H9 (cell line): ENCODE results near the gene KLK1. TPM values are rescaled to one million over a fixed set of nuclear protein-coding genes. Genes with fewer than 3 reads are reported as not detected.

Experiments used
- DNase-seq: peaks from one replicate; pipeline ENCODE4 v3.0.0-alpha.2; 2017
- H2AFZ ChIP-seq: one replicate; pipeline ENCODE4 v1.6.1; 2013; ENCODE audit warnings: mild to moderate bottlenecking, low read length, control low read depth, moderate library complexity
- H2AK5ac ChIP-seq: 2 replicates; pipeline ENCODE4 v1.6.1; 2013; ENCODE audit warnings: low read length, control low read depth, mixed read lengths; ENCODE audit not compliant: insufficient read length
- H2BK120ac ChIP-seq: one replicate; pipeline ENCODE4 v1.6.1; 2013; ENCODE audit warnings: low read depth, mild to moderate bottlenecking, low read length, control low read depth, inconsistent platforms; ENCODE audit not compliant: poor library complexity, severe bottlenecking
- H2BK12ac ChIP-seq: 2 replicates; pipeline ENCODE4 v1.6.1; 2013; ENCODE audit warnings: low read length, control low read depth, mixed read lengths, low read depth; ENCODE audit not compliant: insufficient read length
- H2BK15ac ChIP-seq: 2 replicates; pipeline ENCODE4 v1.6.1; 2013; ENCODE audit warnings: low read depth, low read length, control low read depth
- H2BK20ac ChIP-seq: one replicate; pipeline ENCODE4 v1.6.1; 2013; ENCODE audit warnings: low read depth, mild to moderate bottlenecking, low read length, control low read depth, inconsistent platforms; ENCODE audit not compliant: poor library complexity, severe bottlenecking
- H2BK5ac ChIP-seq: 2 replicates; pipeline ENCODE4 v1.6.1; 2013; ENCODE audit warnings: low read length, control low read depth, mixed read lengths; ENCODE audit not compliant: insufficient read length
- H3K14ac ChIP-seq: 2 replicates; pipeline ENCODE4 v1.6.1; 2013; ENCODE audit warnings: low read length, control low read depth; ENCODE audit not compliant: insufficient read depth
- H3K18ac ChIP-seq: 2 replicates; pipeline ENCODE4 v1.6.1; 2013; ENCODE audit warnings: low read depth, mild to moderate bottlenecking, mixed read lengths, low read length, control low read depth; ENCODE audit not compliant: insufficient read length
- H3K23ac ChIP-seq: 2 replicates; pipeline ENCODE4 v1.6.1; 2013; ENCODE audit warnings: low read length, control low read depth, mixed read lengths, low read depth; ENCODE audit not compliant: insufficient read length
- H3K23me2 ChIP-seq: 2 replicates; pipeline ENCODE4 v1.6.1; 2013; ENCODE audit warnings: low read depth, mild to moderate bottlenecking, mixed read lengths, low read length, control low read depth; ENCODE audit not compliant: insufficient read length, poor library complexity, severe bottlenecking
- H3K27ac ChIP-seq: 2 replicates; pipeline ENCODE4 v1.5.1; 2013; ENCODE audit warnings: low read length, control low read depth, mixed read lengths, low read depth; ENCODE audit not compliant: insufficient read length
- H3K27me3 ChIP-seq: 2 replicates; pipeline ENCODE4 v1.6.1; 2013; ENCODE audit warnings: low read length, control low read depth, inconsistent platforms; ENCODE audit not compliant: insufficient read depth
- H3K4ac ChIP-seq: 2 replicates; pipeline ENCODE4 v1.6.1; 2013; ENCODE audit warnings: low read depth, mild to moderate bottlenecking, control low read depth, inconsistent platforms, low read length, moderate library complexity
- H3K4me1 ChIP-seq: 2 replicates; pipeline ENCODE4 v1.6.1; 2013; ENCODE audit warnings: low read length, control low read depth, inconsistent platforms; ENCODE audit not compliant: insufficient read depth
- H3K4me2 ChIP-seq: 2 replicates; pipeline ENCODE4 v1.6.1; 2013; ENCODE audit warnings: low read length, control low read depth, mixed read lengths; ENCODE audit not compliant: insufficient read length, insufficient read depth
- H3K56ac ChIP-seq: 2 replicates; pipeline ENCODE4 v1.6.1; 2013; ENCODE audit warnings: low read depth, mild to moderate bottlenecking, mixed read lengths, low read length, control low read depth; ENCODE audit not compliant: insufficient read length
- H3K79me1 ChIP-seq: 2 replicates; pipeline ENCODE4 v1.6.1; 2013; ENCODE audit warnings: low read depth, mild to moderate bottlenecking, moderate library complexity, low read length, control low read depth, inconsistent platforms; ENCODE audit not compliant: insufficient read depth, poor library complexity, severe bottlenecking
- H3K79me2 ChIP-seq: 2 replicates; pipeline ENCODE4 v1.6.1; 2013; ENCODE audit warnings: low read length, control low read depth, inconsistent platforms; ENCODE audit not compliant: insufficient read depth
- H3K9ac ChIP-seq: 2 replicates; pipeline ENCODE4 v1.6.1; 2013; ENCODE audit warnings: low read length, control low read depth, mixed read lengths; ENCODE audit not compliant: insufficient read length; ENCODE audit errors: extremely low read depth
- H3K9me3 ChIP-seq: one replicate; pipeline ENCODE4 v1.6.1; 2013; ENCODE audit warnings: low read depth, low read length, inconsistent platforms; ENCODE audit not compliant: control insufficient read depth
- H3T11ph ChIP-seq: one replicate; pipeline ENCODE4 v1.6.1; 2013; ENCODE audit warnings: mild to moderate bottlenecking, low read length, control low read depth, inconsistent platforms
- H4K20me1 ChIP-seq: one replicate; pipeline ENCODE4 v1.6.1; 2013; ENCODE audit not compliant: control insufficient read depth, insufficient read length, insufficient read depth
- H4K5ac ChIP-seq: 2 replicates; pipeline ENCODE4 v1.6.1; 2013; ENCODE audit warnings: low read depth, mild to moderate bottlenecking, mixed read lengths, low read length, control low read depth; ENCODE audit not compliant: insufficient read length
- H4K8ac ChIP-seq: replicated peaks from 2 replicates; pipeline ENCODE4 v1.6.1; 2013; ENCODE audit warnings: low read length, control low read depth, mixed read lengths, low read depth; ENCODE audit not compliant: insufficient read length
- H4K91ac ChIP-seq: 2 replicates; pipeline ENCODE4 v1.6.1; 2013; ENCODE audit warnings: low read depth, mild to moderate bottlenecking, moderate library complexity, mixed read lengths, low read length, control low read depth; ENCODE audit not compliant: insufficient read length
- H3K27ac Mint-ChIP-seq, 3 experiments: 2 replicates in 2 of 3; 3 replicates in 1 of 3; pipeline ENCODE4 v1.8.0; 2020 to 2021; ENCODE audit warnings: mixed read lengths in 3 of 3, mild to moderate bottlenecking in 1 of 3, moderate library complexity in 1 of 3
- H3K27me3 Mint-ChIP-seq: 2 replicates; pipeline ENCODE4 v1.8.0; 2021; ENCODE audit warnings: low read depth, mild to moderate bottlenecking, moderate library complexity, mixed read lengths
- H3K36me3 Mint-ChIP-seq, 3 experiments: 2 replicates in 2 of 3; 3 replicates in 1 of 3; pipeline ENCODE4 v1.8.0; 2020 to 2021; ENCODE audit warnings: low read depth in 3 of 3, mixed read lengths in 3 of 3; ENCODE audit not compliant: insufficient read depth in 1 of 3
- H3K4me1 Mint-ChIP-seq, 2 experiments: 2 replicates each; pipeline ENCODE4 v1.8.0; 2020; ENCODE audit warnings: mixed read lengths in 2 of 2
- H3K4me3 Mint-ChIP-seq, 2 experiments: 2 replicates in 1 of 2; 3 replicates in 1 of 2; pipeline ENCODE4 v1.8.0; 2020 to 2021; ENCODE audit warnings: mild to moderate bottlenecking in 2 of 2, mixed read lengths in 2 of 2, moderate library complexity in 1 of 2
- H3K9me3 Mint-ChIP-seq, 2 experiments: 2 replicates in 1 of 2; 3 replicates in 1 of 2; pipeline ENCODE4 v1.8.0; 2020; ENCODE audit warnings: mild to moderate bottlenecking in 2 of 2, mixed read lengths in 2 of 2, moderate library complexity in 1 of 2
- CTCF ChIP-seq: fragments of 200-600 bp; sonication (generic); conservative IDR thresholded peaks from 3 replicates; pipeline ENCODE4 v1.8.0; 2021; ENCODE audit warnings: antibody characterized with exemption, mild to moderate bottlenecking
- WGBS: extraction: QIAGEN DNeasy Blood & Tissue Kit; methylation state at CpG from one replicate; pipeline ENCODE4 v1.1.7; 2013; ENCODE audit warnings: missing lambda C conversion rate, low lambda C conversion rate, mixed read lengths; ENCODE audit not compliant: insufficient read length; ENCODE audit errors: extremely low coverage; 5-methylcytosine and 5-hydroxymethylcytosine counted together
- total RNA-seq: library from RNA; stranded (reverse); gene quantifications from 2 replicates; pipeline ENCODE4 v1.2.1, GENCODE V29; 2021

The KLK1 gene
- total RNA-seq, 1 experiment from 2014 or later = 2.3 TPM

GRCh38 chr19:50843205-50843604 is 19.6 kb upstream of the KLK1 start:
- Histone ChIP-seq H4K20me1 (no peaks in the 10 kb centered on the region), H3K9ac (no peak overlapping the region), H3K56ac (no peak overlapping the region), H4K91ac (no peak overlapping the region), H4K5ac (no peak overlapping the region), H3K14ac (no peak overlapping the region), H3K27me3 (0 out of 2 replicates have a peak, but pooled peaks cover 2% of the 10 kb centered on the region), H3K79me2 (no peaks in the 10 kb centered on the region), H2AK5ac (no peak overlapping the region), H3K79me1 (no peaks in the 10 kb centered on the region), H4K8ac (no peak overlapping the region), H3K23ac (no peak overlapping the region), H2BK15ac (no peak overlapping the region), H2BK12ac (no peak overlapping the region), H3K9me3 (no peaks in the 10 kb centered on the region), H2AFZ (no peak overlapping the region), H3K4me2 (no peak overlapping the region), H2BK120ac (no peak overlapping the region), H3K27ac (no peak overlapping the region), H3K4ac (no peak overlapping the region), H2BK20ac (no peak overlapping the region), H3K23me2 (no peaks in the 10 kb centered on the region), H3T11ph (no peak overlapping the region), H3K4me1 (no peaks in the 10 kb centered on the region), H3K18ac (no peak overlapping the region), H2BK5ac (no peak overlapping the region)
- H3K27ac Mint-ChIP-seq = no peak overlapping the region
- H3K4me1 Mint-ChIP-seq = peaks cover 16 to 17% of the 10 kb centered on the region in 2 experiments
- TF ChIP-seq CTCF = no peak
- peaks cover 0 to 8% of the 10 kb centered on the region in 2 experiments; a peak in 3 of 5 replicates for H3K9me3 Mint-ChIP-seq
- H3K36me3 Mint-ChIP-seq = no peaks in the 10 kb centered on the region
- WGBS = no CpG with 5 or more reads among the region's 2 CpGs
- H3K4me3 Mint-ChIP-seq = no peak overlapping the region
- DNase-seq = no peak
- H3K27me3 Mint-ChIP-seq = peaks cover 72% of the 10 kb centered on the region
